Measurements from ENCODE around the gene MIGA1. TPM values are rescaled to one million over a fixed set of nuclear protein-coding genes. Genes with fewer than 3 reads are reported as not detected.
"Not testable (repeated sequence)": the region's sequence is repeated elsewhere in the genome, so short reads cannot be mapped to it uniquely, and the experiment has no call there.

The MIGA1 gene
- total and polyA plus RNA-seq, 2 donors: 3.9 to 9.2 TPM

DNA sequence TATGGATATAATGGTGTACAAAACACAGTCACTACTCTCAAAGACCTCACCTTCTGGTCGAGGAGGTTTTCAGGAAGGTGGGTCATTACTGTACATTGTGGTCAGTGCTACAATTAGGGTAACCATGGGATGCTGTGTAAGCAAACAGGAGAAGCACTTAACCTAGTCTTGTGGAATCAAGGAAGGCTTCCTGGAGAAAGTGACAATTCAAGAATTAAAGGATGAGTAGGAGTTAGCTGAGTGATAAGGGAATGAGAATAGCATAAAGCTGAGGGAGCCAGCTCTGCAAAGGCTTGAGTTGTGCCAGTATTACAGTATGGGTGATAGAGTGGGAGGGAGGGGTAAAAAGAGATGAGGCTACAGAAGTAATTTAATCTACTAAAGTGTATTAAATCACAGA is 126.2 kb downstream of the MIGA1 start:
- Histone ChIP-seq H3K9me3 (ENCODE audit: control insufficient read depth in 2 of 2, insufficient read depth in 1 of 2, low read length in 1 of 2) (no peaks in the 10 kb centered on the region), H3K27me3 (ENCODE audit: control insufficient read depth in 2 of 2, insufficient read depth in 1 of 2, low read length in 1 of 2) (no peaks in the 10 kb centered on the region), H3K36me3 (ENCODE audit: control insufficient read depth in 2 of 2, insufficient read depth in 2 of 2, low read length in 1 of 2) (no peaks in the 10 kb centered on the region), H3K4me3 (ENCODE audit: low read length in 2 of 2) (no peak overlapping the region), H3K27ac (ENCODE audit: low read depth in 1 of 2, low read length in 1 of 2) (no peak overlapping the region), H3K4me1 (ENCODE audit: control insufficient read depth in 2 of 2, insufficient read depth in 2 of 2, low read length in 2 of 2) (no peaks in the 10 kb centered on the region)
- 92% methylated on average over 1 of the region's 1 CpG for WGBS
- no peak for DNase-seq (ENCODE audit: low read depth in 6 of 9, low spot score in 9 of 9)

GRCh38 chr1:77906019-77906545 is 126.6 kb downstream of the MIGA1 start:
- Histone ChIP-seq H3K4me1 (ENCODE audit: control insufficient read depth in 2 of 2, insufficient read depth in 2 of 2, low read length in 2 of 2) (no peaks in the 10 kb centered on the region), H3K27ac (ENCODE audit: low read depth in 1 of 2, low read length in 1 of 2) (no peak overlapping the region), H3K9me3 (ENCODE audit: control insufficient read depth in 2 of 2, insufficient read depth in 1 of 2, low read length in 1 of 2) (no peaks in the 10 kb centered on the region), H3K36me3 (ENCODE audit: control insufficient read depth in 2 of 2, insufficient read depth in 2 of 2, low read length in 1 of 2) (no peaks in the 10 kb centered on the region), H3K4me3 (ENCODE audit: low read length in 2 of 2) (no peak overlapping the region), H3K27me3 (ENCODE audit: control insufficient read depth in 2 of 2, insufficient read depth in 1 of 2, low read length in 1 of 2) (no peaks in the 10 kb centered on the region)
- DNase-seq (ENCODE audit: low read depth in 6 of 9, low spot score in 9 of 9): no peak
- WGBS: 97% methylated on average over 2 of the region's 2 CpGs

GRCh38 chr1:77906624-77907023 is 127.2 kb downstream of the MIGA1 start:
- Histone ChIP-seq H3K36me3 (ENCODE audit: control insufficient read depth in 2 of 2, insufficient read depth in 2 of 2, low read length in 1 of 2) (no peaks in the 10 kb centered on the region), H3K9me3 (ENCODE audit: control insufficient read depth in 2 of 2, insufficient read depth in 1 of 2, low read length in 1 of 2) (no peaks in the 10 kb centered on the region), H3K27me3 (ENCODE audit: control insufficient read depth in 2 of 2, insufficient read depth in 1 of 2, low read length in 1 of 2) (no peaks in the 10 kb centered on the region), H3K4me3 (ENCODE audit: low read length in 2 of 2) (no peak overlapping the region), H3K27ac (ENCODE audit: low read depth in 1 of 2, low read length in 1 of 2) (no peak overlapping the region), H3K4me1 (ENCODE audit: control insufficient read depth in 2 of 2, insufficient read depth in 2 of 2, low read length in 2 of 2) (no peaks in the 10 kb centered on the region)
- DNase-seq (ENCODE audit: low read depth in 6 of 9, low spot score in 9 of 9): no peak
- WGBS: 97% methylated on average over 1 of the region's 1 CpG

DNA sequence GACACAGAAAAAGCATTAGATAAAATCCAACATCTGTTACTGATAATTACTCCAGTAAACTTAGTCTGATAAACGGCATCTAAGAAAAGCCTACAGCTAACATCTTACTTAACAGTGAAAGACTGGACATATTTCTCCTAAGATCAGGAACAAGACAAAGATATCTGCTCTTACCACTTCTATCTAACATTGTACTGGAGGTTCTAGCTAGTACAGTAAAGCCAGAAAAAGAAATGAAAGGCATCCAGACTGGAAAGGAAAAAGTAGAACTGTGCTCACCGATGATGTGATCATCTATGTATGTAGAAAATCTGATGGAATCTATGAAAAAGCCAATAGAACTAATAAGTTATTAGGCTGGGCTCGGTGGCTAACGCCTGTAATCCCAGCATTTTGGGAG is 130.7 kb downstream of the MIGA1 start:
- no peaks in the 10 kb centered on the region for H3K4me1 ChIP-seq (ENCODE audit: control insufficient read depth in 2 of 2, insufficient read depth in 2 of 2, low read length in 2 of 2)
- no peak overlapping the region for H3K27ac ChIP-seq (ENCODE audit: low read depth in 1 of 2, low read length in 1 of 2)
- H3K9me3 ChIP-seq (ENCODE audit: control insufficient read depth in 2 of 2, insufficient read depth in 1 of 2, low read length in 1 of 2): no peaks in the 10 kb centered on the region
- no peak overlapping the region for H3K4me3 ChIP-seq (ENCODE audit: low read length in 2 of 2)
- no peak for DNase-seq (ENCODE audit: low read depth in 6 of 9, low spot score in 9 of 9)
- no peaks in the 10 kb centered on the region for H3K27me3 ChIP-seq (ENCODE audit: control insufficient read depth in 2 of 2, insufficient read depth in 1 of 2, low read length in 1 of 2)
- H3K36me3 ChIP-seq (ENCODE audit: control insufficient read depth in 2 of 2, insufficient read depth in 2 of 2, low read length in 1 of 2): no peaks in the 10 kb centered on the region
- WGBS: 98% methylated on average over 4 of the region's 4 CpGs

- not testable (repeated sequence) for H3K36me3 ChIP-seq (ENCODE audit: control insufficient read depth in 2 of 2, insufficient read depth in 2 of 2, low read length in 1 of 2); DNase-seq (ENCODE audit: low read depth in 6 of 9, low spot score in 9 of 9); H3K27ac ChIP-seq (ENCODE audit: low read depth in 1 of 2, low read length in 1 of 2); H3K9me3 ChIP-seq (ENCODE audit: control insufficient read depth in 2 of 2, insufficient read depth in 1 of 2, low read length in 1 of 2); H3K27me3 ChIP-seq (ENCODE audit: control insufficient read depth in 2 of 2, insufficient read depth in 1 of 2, low read length in 1 of 2); H3K4me1 ChIP-seq (ENCODE audit: control insufficient read depth in 2 of 2, insufficient read depth in 2 of 2, low read length in 2 of 2); H3K4me3 ChIP-seq (ENCODE audit: low read length in 2 of 2)
- 96% methylated on average over 5 of the region's 5 CpGs for WGBS
Observed at GRCh38 chr1:77918918-77919317, 139.5 kb downstream of the MIGA1 start.

GRCh38 chr1:77925518-77925917 is 146.1 kb downstream of the MIGA1 start:
- no peak overlapping the region for H3K27ac ChIP-seq (ENCODE audit: low read depth in 1 of 2, low read length in 1 of 2)
- no peak overlapping the region for H3K4me3 ChIP-seq (ENCODE audit: low read length in 2 of 2)
- no peaks in the 10 kb centered on the region for H3K4me1 ChIP-seq (ENCODE audit: control insufficient read depth in 2 of 2, insufficient read depth in 2 of 2, low read length in 2 of 2)
- whole genome bisulfite sequencing: 94% methylated on average over 1 of the region's 1 CpG
- no peaks in the 10 kb centered on the region for H3K27me3 ChIP-seq (ENCODE audit: control insufficient read depth in 2 of 2, insufficient read depth in 1 of 2, low read length in 1 of 2)
- H3K9me3 ChIP-seq (ENCODE audit: control insufficient read depth in 2 of 2, insufficient read depth in 1 of 2, low read length in 1 of 2): no peaks in the 10 kb centered on the region
- no peaks in the 10 kb centered on the region for H3K36me3 ChIP-seq (ENCODE audit: control insufficient read depth in 2 of 2, insufficient read depth in 2 of 2, low read length in 1 of 2)
- DNase-seq (ENCODE audit: low read depth in 6 of 9, low spot score in 9 of 9): no peak

DNA sequence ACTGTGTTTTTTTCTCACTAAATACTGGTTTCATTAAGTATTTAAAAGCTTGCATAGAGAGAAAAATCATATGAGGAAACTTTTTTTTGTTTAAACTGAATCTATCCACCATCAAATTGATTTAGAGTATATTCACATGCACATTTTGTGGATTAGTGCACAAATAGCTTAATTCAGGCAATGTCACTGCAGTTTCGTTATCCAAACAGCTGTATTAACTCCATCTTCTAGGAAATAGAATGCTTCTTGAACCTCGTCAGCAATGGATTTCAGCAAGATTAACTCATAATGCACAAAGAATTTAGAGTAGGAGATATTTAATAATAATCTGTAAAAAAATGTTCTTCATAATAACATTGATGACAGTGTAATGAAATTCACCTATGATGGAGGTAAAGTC is 146.5 kb downstream of the MIGA1 start:
- H3K27me3 ChIP-seq (ENCODE audit: control insufficient read depth in 2 of 2, insufficient read depth in 1 of 2, low read length in 1 of 2): no peaks in the 10 kb centered on the region
- no peaks in the 10 kb centered on the region for H3K9me3 ChIP-seq (ENCODE audit: control insufficient read depth in 2 of 2, insufficient read depth in 1 of 2, low read length in 1 of 2)
- H3K4me1 ChIP-seq (ENCODE audit: control insufficient read depth in 2 of 2, insufficient read depth in 2 of 2, low read length in 2 of 2): no peaks in the 10 kb centered on the region
- H3K27ac ChIP-seq (ENCODE audit: low read depth in 1 of 2, low read length in 1 of 2): no peak overlapping the region
- DNase-seq (ENCODE audit: low read depth in 6 of 9, low spot score in 9 of 9): no peak
- no peaks in the 10 kb centered on the region for H3K36me3 ChIP-seq (ENCODE audit: control insufficient read depth in 2 of 2, insufficient read depth in 2 of 2, low read length in 1 of 2)
- 86% methylated on average over 2 of the region's 2 CpGs for WGBS
- H3K4me3 ChIP-seq (ENCODE audit: low read length in 2 of 2): no peak overlapping the region

- DNase-seq (ENCODE audit: low read depth in 6 of 9, low spot score in 9 of 9): peak in 3 of 9 donors; percentile 4 to 28 (median 26)
- H3K36me3 ChIP-seq (ENCODE audit: control insufficient read depth in 2 of 2, insufficient read depth in 2 of 2, low read length in 1 of 2): no peaks in the 10 kb centered on the region
- H3K27ac ChIP-seq (ENCODE audit: low read depth in 1 of 2, low read length in 1 of 2): peak overlapping the region in 1 of 2 donors; percentile 29
- no peaks in the 10 kb centered on the region for H3K27me3 ChIP-seq (ENCODE audit: control insufficient read depth in 2 of 2, insufficient read depth in 1 of 2, low read length in 1 of 2)
- H3K9me3 ChIP-seq (ENCODE audit: control insufficient read depth in 2 of 2, insufficient read depth in 1 of 2, low read length in 1 of 2): no peaks in the 10 kb centered on the region
- 66% methylated on average over 13 of the region's 13 CpGs for WGBS
- no peaks in the 10 kb centered on the region for H3K4me1 ChIP-seq (ENCODE audit: control insufficient read depth in 2 of 2, insufficient read depth in 2 of 2, low read length in 2 of 2)
- peak overlapping the region; percentile 1 to 42 for H3K4me3 ChIP-seq (ENCODE audit: low read length in 2 of 2)
Observed at GRCh38 chr1:77926561-77927357, 147.3 kb downstream of the MIGA1 start.

GRCh38 chr1:77927414-77927813 is 148.0 kb downstream of the MIGA1 start:
- H3K36me3 ChIP-seq (ENCODE audit: control insufficient read depth in 2 of 2, insufficient read depth in 2 of 2, low read length in 1 of 2): no peaks in the 10 kb centered on the region
- no peak overlapping the region for H3K4me3 ChIP-seq (ENCODE audit: low read length in 2 of 2)
- WGBS: 94% methylated on average over 4 of the region's 4 CpGs
- H3K27ac ChIP-seq (ENCODE audit: low read depth in 1 of 2, low read length in 1 of 2): no peak overlapping the region
- H3K27me3 ChIP-seq (ENCODE audit: control insufficient read depth in 2 of 2, insufficient read depth in 1 of 2, low read length in 1 of 2): no peaks in the 10 kb centered on the region
- DNase-seq (ENCODE audit: low read depth in 6 of 9, low spot score in 9 of 9): no peak
- no peaks in the 10 kb centered on the region for H3K9me3 ChIP-seq (ENCODE audit: control insufficient read depth in 2 of 2, insufficient read depth in 1 of 2, low read length in 1 of 2)
- no peaks in the 10 kb centered on the region for H3K4me1 ChIP-seq (ENCODE audit: control insufficient read depth in 2 of 2, insufficient read depth in 2 of 2, low read length in 2 of 2)
